Measurements from ENCODE around the gene GATC. TPM values are rescaled to one million over a fixed set of nuclear protein-coding genes. Genes with fewer than 3 reads are reported as not detected.

Gene GATC
- total and polyA plus RNA-seq, 2 donors (not counting 3 experiments of a cell fraction or from before 2014, with no cell fraction given): 13.0 to 28.8 TPM

- FAIRE-seq (no peak), DNase-seq (ENCODE audit: low read depth, low spot score) (no peak)
- intact Hi-C loops (cut with micrococcal nuclease) (no loop called here), dilution Hi-C loops (cut with MboI; ENCODE audit: extremely low pct_ligation_motif_present, low sequenced_read_pairs) (no loop called here)
- no peak overlapping the region for H3K9ac ChIP-seq (replicated peaks; ENCODE audit: extremely low read depth, insufficient read depth, low read length)
- no peaks in the 10 kb centered on the region for H4K20me1 ChIP-seq (replicated peaks; ENCODE audit: control insufficient read depth, extremely low read depth, insufficient read depth, low read length)
- no peak overlapping the region for H3K27ac ChIP-seq (ENCODE audit: insufficient read depth, low read depth, low read length)
- no peaks in the 10 kb centered on the region for H3K36me3 ChIP-seq (ENCODE audit: control insufficient read depth in 2 of 2, extremely low read depth in 1 of 2, insufficient read depth in 2 of 2, low read length in 2 of 2)
- H3K79me2 ChIP-seq (ENCODE audit: control insufficient read depth, insufficient read depth, low read length): no peaks in the 10 kb centered on the region
- H2AFZ ChIP-seq (ENCODE audit: low read depth, low read length): no peak overlapping the region
- no peaks in the 10 kb centered on the region for H3K27me3 ChIP-seq (ENCODE audit: control insufficient read depth in 2 of 2, insufficient read depth in 2 of 2, low read length in 2 of 2)
- no peaks in the 10 kb centered on the region for H3K4me1 ChIP-seq (ENCODE audit: control insufficient read depth, extremely low read depth, insufficient read depth, low read length)
- no peak overlapping the region for H3K4me2 ChIP-seq (ENCODE audit: insufficient read depth, low read length)
- ChIA-PET POLR2A (no interaction called here), CTCF (no interaction called here)
- no peaks in the 10 kb centered on the region for H3K9me1 ChIP-seq (replicated peaks; ENCODE audit: control insufficient read depth, extremely low read depth, insufficient read depth, low read length)
- no peak overlapping the region for H3K4me3 ChIP-seq (replicated peaks in 1 of 3; ENCODE audit: insufficient read depth in 1 of 3, low read depth in 1 of 3, low read length in 3 of 3)
- H3K9me3 ChIP-seq (replicated peaks; ENCODE audit: control insufficient read depth, insufficient read depth, low read length): no peaks in the 10 kb centered on the region
- TF ChIP-seq JUN (IDR thresholded peaks at IDR 0.05; ENCODE audit: borderline replicate concordance, insufficient read depth, insufficient read length, low read depth): no peak
- no peak for TF ChIP-seq EZH2 (IDR thresholded peaks at IDR 0.05; ENCODE audit: borderline replicate concordance, low read depth, low read length, severe bottlenecking)
- no peak for TF ChIP-seq POLR2AphosphoS5 (IDR thresholded peaks at IDR 0.05; ENCODE audit: insufficient read depth, low read depth, low read length)
- TF ChIP-seq GATA2 (IDR thresholded peaks at IDR 0.05; ENCODE audit: insufficient read depth, insufficient read length, low read depth, low read length): no peak
- no peak for TF ChIP-seq MAX (IDR thresholded peaks at IDR 0.05; ENCODE audit: insufficient read depth, insufficient read length)
- TF ChIP-seq FOS (IDR thresholded peaks at IDR 0.05; ENCODE audit: borderline replicate concordance, insufficient read depth, low read length): no peak
- TF ChIP-seq MYC (IDR thresholded peaks at IDR 0.05; ENCODE audit: low read depth, low read length): no peak
- TF ChIP-seq POLR2A (IDR thresholded peaks at IDR 0.05; ENCODE audit: low read depth, low read length): no peak
- no peak for TF ChIP-seq CTCF (IDR thresholded peaks at IDR 0.05; ENCODE audit: extremely low read depth in 1 of 2, insufficient read depth in 1 of 2, low read depth in 1 of 2, low read length in 2 of 2)
- BruUV-seq (replicated peaks): no TSS peak
Measured at GRCh38 chr12:120421701-120422100, 24.5 kb upstream of the GATC start.

Data from endothelial cell of umbilical vein (primary cell).